HEK293 (cell line): ENCODE data around the gene RNU5B-1.

Experiments
- CTCF ChIA-PET: fragments of 350-600 bp; formaldehyde crosslinking; extraction: SDS; loops from one replicate; lab custom pipeline; 2021; ENCODE audit warnings: antibody characterized with exemption; lab: Yijun Ruan, JAX
- POLR2A ChIA-PET: fragments of 300-600 bp; formaldehyde crosslinking; extraction: SDS; loops from one replicate; lab custom pipeline; 2020; ENCODE audit warnings: antibody characterized with exemption, inconsistent platforms; lab: Yijun Ruan, JAX
- H3K27ac ChIP-seq: fragments of 200-500 bp; sonication (Bioruptor generic); 2 replicates; pipeline ENCODE4 v1.5.1; 2014; ENCODE audit warnings: low read depth, low read length, control low read depth, inconsistent platforms; ENCODE audit errors: extremely low read depth
- H3K36me3 ChIP-seq, 2 experiments: fragments of 200-500 bp in 1 of 2; sonication (Bioruptor generic) in 1 of 2; 1 replicate in 1 of 2; 2 replicates in 1 of 2; pipeline ENCODE4 v1.5.1; 2014 to 2017; ENCODE audit warnings: inconsistent platforms in 2 of 2, low read length in 2 of 2; ENCODE audit not compliant: control insufficient read depth in 2 of 2, insufficient read depth in 1 of 2
- H3K4me1 ChIP-seq: fragments of 200-500 bp; sonication (Bioruptor generic); 2 replicates; pipeline ENCODE4 v1.5.1; 2014; ENCODE audit warnings: mild to moderate bottlenecking, low read length, inconsistent platforms; ENCODE audit not compliant: control insufficient read depth, insufficient read depth
- H3K4me3 ChIP-seq: 2 replicates; pipeline ENCODE4 v1.5.1; 2011; ENCODE audit warnings: low read depth, mild to moderate bottlenecking, control low read depth, low read length, moderate library complexity
- H3K9me3 ChIP-seq: fragments of 200-500 bp; sonication (Bioruptor generic); 2 replicates; pipeline ENCODE4 v1.5.1; 2014; ENCODE audit warnings: low read depth, low read length, inconsistent platforms; ENCODE audit not compliant: control insufficient read depth, insufficient read depth
- HOXD13 ChIP-seq: sonication (generic); formaldehyde crosslinking; IDR thresholded peaks from 2 replicates; pipeline ENCODE4 v1.8.0; 2022; ENCODE audit warnings: missing genetic modification reagents, borderline replicate concordance
- OVOL3 ChIP-seq: fragments of 450-650 bp; formaldehyde crosslinking; IDR thresholded peaks from 2 replicates; pipeline ENCODE4 v1.5.1; 2016; ENCODE audit warnings: missing biosample characterization, missing genetic modification characterization
- SALL2 ChIP-seq: fragments of 450-650 bp; formaldehyde crosslinking; IDR thresholded peaks from 2 replicates; pipeline ENCODE4 v1.5.0; 2017; ENCODE audit warnings: missing biosample characterization, mild to moderate bottlenecking, missing genetic modification characterization, borderline replicate concordance
- ZBTB17 ChIP-seq: fragments of 450-650 bp; formaldehyde crosslinking; IDR thresholded peaks from 2 replicates; pipeline ENCODE4 v1.5.1; 2016; ENCODE audit warnings: missing biosample characterization, missing genetic modification characterization
- ZBTB20 ChIP-seq: fragments of 450-650 bp; formaldehyde crosslinking; IDR thresholded peaks from 2 replicates; pipeline ENCODE4 v1.5.1; 2016; ENCODE audit warnings: missing biosample characterization, missing genetic modification characterization
- ZBTB21 ChIP-seq: fragments of 450-650 bp; formaldehyde crosslinking; IDR thresholded peaks from 2 replicates; pipeline ENCODE4 v1.5.1; 2017; ENCODE audit warnings: missing biosample characterization, missing genetic modification characterization
- ZBTB8A ChIP-seq: fragments of 450-650 bp; formaldehyde crosslinking; IDR thresholded peaks from 2 replicates; pipeline ENCODE4 v1.5.1; 2016; ENCODE audit warnings: missing biosample characterization, missing genetic modification characterization
- ZIC2 ChIP-seq: fragments of 450-650 bp; formaldehyde crosslinking; IDR thresholded peaks from 2 replicates; pipeline ENCODE4 v1.5.1; 2016; ENCODE audit warnings: missing biosample characterization, missing genetic modification characterization
- ZNF10 ChIP-seq: fragments of 450-650 bp; formaldehyde crosslinking; IDR thresholded peaks from 2 replicates; pipeline ENCODE4 v1.5.1; 2017; ENCODE audit warnings: missing biosample characterization, missing genetic modification characterization
- ZNF16 ChIP-seq: fragments of 450-650 bp; formaldehyde crosslinking; IDR thresholded peaks from 2 replicates; pipeline ENCODE4 v1.5.1; 2016; ENCODE audit warnings: low read depth, missing biosample characterization, missing genetic modification characterization
- ZNF19 ChIP-seq: fragments of 450-650 bp; formaldehyde crosslinking; IDR thresholded peaks from 2 replicates; pipeline ENCODE4; 2016; ENCODE audit warnings: missing biosample characterization, missing genetic modification characterization, low read depth
- ZNF223 ChIP-seq: fragments of 450-650 bp; formaldehyde crosslinking; IDR thresholded peaks from 2 replicates; pipeline ENCODE4 v1.5.1; 2016; ENCODE audit warnings: missing biosample characterization, missing genetic modification characterization
- ZNF248 ChIP-seq: fragments of 450-650 bp; formaldehyde crosslinking; IDR thresholded peaks from 2 replicates; pipeline ENCODE4 v1.5.1; 2017; ENCODE audit warnings: missing biosample characterization, missing genetic modification characterization
- ZNF311 ChIP-seq: fragments of 450-650 bp; formaldehyde crosslinking; IDR thresholded peaks from 2 replicates; pipeline ENCODE4 v1.5.1; 2017; ENCODE audit warnings: missing biosample characterization, missing genetic modification characterization, borderline replicate concordance
- ZNF350 ChIP-seq: fragments of 450-650 bp; formaldehyde crosslinking; IDR thresholded peaks from 2 replicates; pipeline ENCODE4 v1.5.0; 2017; ENCODE audit warnings: missing biosample characterization, mild to moderate bottlenecking, missing genetic modification characterization
- ZNF394 ChIP-seq: fragments of 450-650 bp; formaldehyde crosslinking; IDR thresholded peaks from 2 replicates; pipeline ENCODE4 v1.5.1; 2016; ENCODE audit warnings: missing biosample characterization, missing genetic modification characterization, mild to moderate bottlenecking, moderate library complexity, borderline replicate concordance
- ZNF404 ChIP-seq: fragments of 450-650 bp; formaldehyde crosslinking; IDR thresholded peaks from 2 replicates; pipeline ENCODE4 v1.5.1; 2017; ENCODE audit warnings: missing biosample characterization, missing genetic modification characterization
- ZNF501 ChIP-seq: fragments of 450-650 bp; formaldehyde crosslinking; IDR thresholded peaks from 2 replicates; pipeline ENCODE4 v1.5.1; 2016; ENCODE audit warnings: missing biosample characterization, missing genetic modification characterization
- ZNF549 ChIP-seq: fragments of 450-650 bp; IDR thresholded peaks from 2 replicates; pipeline ENCODE4 v1.5.1; 2018; ENCODE audit warnings: missing biosample characterization, missing genetic modification characterization, mild to moderate bottlenecking, inconsistent platforms, moderate library complexity
- ZNF660 ChIP-seq: fragments of 450-650 bp; IDR thresholded peaks from 2 replicates; pipeline ENCODE4 v1.5.1; 2018; ENCODE audit warnings: missing biosample characterization, mild to moderate bottlenecking, missing genetic modification characterization
- ZNF747 ChIP-seq: fragments of 450-650 bp; formaldehyde crosslinking; IDR thresholded peaks from 2 replicates; pipeline ENCODE4 v1.5.1; 2016; ENCODE audit warnings: missing biosample characterization, missing genetic modification characterization
- ZNF792 ChIP-seq: fragments of 450-650 bp; formaldehyde crosslinking; IDR thresholded peaks from 2 replicates; pipeline ENCODE4 v1.5.1; 2016; ENCODE audit warnings: missing biosample characterization, missing genetic modification characterization
- ZSCAN30 ChIP-seq: fragments of 450-650 bp; IDR thresholded peaks from 2 replicates; pipeline ENCODE4 v1.5.1; 2018; ENCODE audit warnings: missing biosample characterization, mild to moderate bottlenecking, missing genetic modification characterization, moderate library complexity
- TF ChIP-seq, protein P1 (sequence below): fragments of 450-650 bp; formaldehyde crosslinking; IDR thresholded peaks from 2 replicates; pipeline ENCODE4 v1.5.1; 2017; ENCODE audit warnings: missing biosample characterization, missing genetic modification characterization
- TF ChIP-seq, protein P2 (sequence below): fragments of 450-650 bp; formaldehyde crosslinking; IDR thresholded peaks from 2 replicates; pipeline ENCODE4 v1.5.1; 2016; ENCODE audit warnings: missing biosample characterization, missing genetic modification characterization
- TF ChIP-seq, protein P3 (sequence below): fragments of 450-650 bp; formaldehyde crosslinking; IDR thresholded peaks from 2 replicates; pipeline ENCODE4 v1.5.1; 2016; ENCODE audit warnings: missing biosample characterization, missing genetic modification characterization
- TF ChIP-seq, protein P4 (sequence below): fragments of 450-650 bp; formaldehyde crosslinking; IDR thresholded peaks from 2 replicates; pipeline ENCODE4 v1.5.1; 2016; ENCODE audit warnings: missing biosample characterization, missing genetic modification characterization
- TF ChIP-seq, protein P5 (sequence below): fragments of 450-650 bp; formaldehyde crosslinking; IDR thresholded peaks from 2 replicates; pipeline ENCODE4 v1.5.1; 2016; ENCODE audit warnings: missing biosample characterization, missing genetic modification characterization

Gene RNU5B-1

DNA sequence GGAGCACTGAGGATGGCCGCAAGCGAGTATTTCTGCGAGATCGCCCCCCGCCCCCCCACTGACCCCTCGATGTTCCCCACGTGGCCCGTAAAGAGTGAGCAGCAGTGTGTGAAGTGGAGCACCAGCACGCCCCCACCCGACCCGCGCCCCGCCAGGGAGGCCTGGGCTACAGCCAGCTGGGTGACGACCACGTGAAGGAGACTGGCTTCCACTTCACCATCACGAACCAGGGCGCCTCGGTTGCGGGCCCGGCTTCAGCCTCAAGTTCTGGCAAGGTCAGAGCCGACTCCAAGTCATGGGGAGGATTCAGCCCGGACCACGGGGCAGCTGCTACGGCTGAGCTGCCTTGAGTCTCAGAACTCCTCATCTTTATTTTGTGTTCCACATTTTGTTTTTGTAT lies 2.4 kb upstream of the RNU5B-1 start (continued):
- TF ChIP-seq ZNF248 (tag by site-specific recombination) = no peak

DNA sequence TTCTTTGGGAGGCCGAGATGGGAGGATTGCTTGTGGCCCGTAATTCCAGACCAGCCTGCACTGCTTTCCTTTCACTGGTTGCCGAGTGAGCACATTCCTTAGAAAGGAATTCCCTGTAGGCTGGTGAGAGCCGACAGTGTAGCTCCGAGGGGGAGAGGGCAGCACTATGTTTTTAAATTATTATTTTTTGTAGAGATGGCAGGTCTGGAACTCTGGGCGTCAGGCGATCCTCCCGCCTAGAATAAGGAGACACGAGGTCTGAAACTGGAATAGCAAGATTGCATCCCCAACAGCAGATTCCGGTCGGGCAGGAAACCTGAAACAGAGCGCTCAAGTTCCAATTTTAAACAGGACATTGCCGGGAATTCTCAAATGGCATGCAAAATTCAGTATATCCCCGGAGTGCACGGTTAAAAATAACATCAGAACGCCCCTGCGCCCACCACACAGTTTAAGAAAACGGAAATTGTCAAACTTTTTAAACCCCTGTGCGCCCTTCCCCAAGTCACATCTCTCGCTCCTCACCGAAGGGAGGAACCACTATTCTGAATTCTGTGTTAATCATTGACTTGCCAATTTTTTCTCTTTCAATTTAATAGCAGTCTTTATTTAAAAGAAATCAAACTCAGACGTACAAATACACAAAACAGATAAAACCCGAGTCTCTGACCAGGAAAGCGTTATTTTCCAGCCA lies 643 bp upstream of the RNU5B-1 start:
- POLR2A ChIA-PET = interaction anchor here (0.5 to 2.9 kb wide), 22 partner anchors 7 to 546 kb away, joined by 3 to 73 read pairs (median 6); partner anchors contain the start of genes CLPX, DENND4A, HACD3 and IGDCC3
- Histone ChIP-seq H3K27ac (peak overlapping the region; percentile 83), H3K36me3 (no peaks in the 10 kb centered on the region), H3K4me3 (peak overlapping the region; percentile 41), H3K4me1 (peaks cover 8% of the 10 kb centered on the region; the same call in 1 of the 2 replicates), H3K9me3 (no peaks in the 10 kb centered on the region)
- CTCF ChIA-PET = interaction anchor here (0.7 to 1.4 kb wide), 3 partner anchors 14 to 122 kb away, joined by 3 to 6 read pairs (median 5); no protein-coding TSS in a partner anchor
- TF ChIP-seq ZNF501 (tag by site-specific recombination) (0 out of 2 replicates have a peak, but pooled peaks have one; percentile 12), ZNF19 (tag by site-specific recombination) (no peak), ZBTB20 (tag by site-specific recombination) (peak; percentile 73), ZNF549 (tag by site-specific recombination) (no peak), ZNF311 (tag by site-specific recombination) (no peak), ZNF394 (tag by site-specific recombination) (no peak), ZNF404 (tag by site-specific recombination) (no peak), ZNF792 (no peak), ZNF660 (tag by site-specific recombination) (0 out of 2 replicates have a peak, but pooled peaks have one; percentile 10), ZNF350 (tag by site-specific recombination) (no peak), HOXD13 (no peak), OVOL3 (tag by site-specific recombination) (no peak), ZBTB8A (tag by site-specific recombination) (peak; percentile 57), ZNF16 (no peak), ZIC2 (tag by site-specific recombination) (no peak), ZNF223 (no peak; the same call in 1 of the 2 replicates), SALL2 (tag by site-specific recombination) (no peak), ZNF10 (tag by site-specific recombination) (no peak), ZBTB21 (tag by site-specific recombination) (no peak), ZNF747 (tag by site-specific recombination) (no peak), ZBTB17 (tag by site-specific recombination) (peak; percentile 85), ZSCAN30 (tag by site-specific recombination) (0 out of 2 replicates have a peak, but pooled peaks have one; percentile 22)
- TF ChIP-seq, protein P1, sequence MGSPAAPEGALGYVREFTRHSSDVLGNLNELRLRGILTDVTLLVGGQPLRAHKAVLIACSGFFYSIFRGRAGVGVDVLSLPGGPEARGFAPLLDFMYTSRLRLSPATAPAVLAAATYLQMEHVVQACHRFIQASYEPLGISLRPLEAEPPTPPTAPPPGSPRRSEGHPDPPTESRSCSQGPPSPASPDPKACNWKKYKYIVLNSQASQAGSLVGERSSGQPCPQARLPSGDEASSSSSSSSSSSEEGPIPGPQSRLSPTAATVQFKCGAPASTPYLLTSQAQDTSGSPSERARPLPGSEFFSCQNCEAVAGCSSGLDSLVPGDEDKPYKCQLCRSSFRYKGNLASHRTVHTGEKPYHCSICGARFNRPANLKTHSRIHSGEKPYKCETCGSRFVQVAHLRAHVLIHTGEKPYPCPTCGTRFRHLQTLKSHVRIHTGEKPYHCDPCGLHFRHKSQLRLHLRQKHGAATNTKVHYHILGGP = no peak
- TF ChIP-seq, protein P2, sequence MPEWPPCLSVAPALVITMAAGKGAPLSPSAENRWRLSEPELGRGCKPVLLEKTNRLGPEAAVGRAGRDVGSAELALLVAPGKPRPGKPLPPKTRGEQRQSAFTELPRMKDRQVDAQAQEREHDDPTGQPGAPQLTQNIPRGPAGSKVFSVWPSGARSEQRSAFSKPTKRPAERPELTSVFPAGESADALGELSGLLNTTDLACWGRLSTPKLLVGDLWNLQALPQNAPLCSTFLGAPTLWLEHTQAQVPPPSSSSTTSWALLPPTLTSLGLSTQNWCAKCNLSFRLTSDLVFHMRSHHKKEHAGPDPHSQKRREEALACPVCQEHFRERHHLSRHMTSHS (tag by site-specific recombination) = no peak
- TF ChIP-seq, protein P3, sequence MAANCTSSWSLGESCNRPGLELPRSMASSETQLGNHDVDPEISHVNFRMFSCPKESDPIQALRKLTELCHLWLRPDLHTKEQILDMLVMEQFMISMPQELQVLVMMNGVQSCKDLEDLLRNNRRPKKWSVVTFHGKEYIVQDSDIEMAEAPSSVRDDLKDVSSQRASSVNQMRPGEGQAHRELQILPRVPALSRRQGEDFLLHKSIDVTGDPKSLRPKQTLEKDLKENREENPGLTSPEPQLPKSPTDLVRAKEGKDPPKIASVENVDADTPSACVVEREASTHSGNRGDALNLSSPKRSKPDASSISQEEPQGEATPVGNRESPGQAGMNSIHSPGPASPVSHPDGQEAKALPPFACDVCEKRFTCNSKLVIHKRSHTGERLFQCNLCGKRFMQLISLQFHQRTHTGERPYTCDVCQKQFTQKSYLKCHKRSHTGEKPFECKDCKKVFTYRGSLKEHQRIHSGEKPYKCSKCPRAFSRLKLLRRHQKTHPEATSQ (tag by site-specific recombination) = no peak
- TF ChIP-seq, protein P4, sequence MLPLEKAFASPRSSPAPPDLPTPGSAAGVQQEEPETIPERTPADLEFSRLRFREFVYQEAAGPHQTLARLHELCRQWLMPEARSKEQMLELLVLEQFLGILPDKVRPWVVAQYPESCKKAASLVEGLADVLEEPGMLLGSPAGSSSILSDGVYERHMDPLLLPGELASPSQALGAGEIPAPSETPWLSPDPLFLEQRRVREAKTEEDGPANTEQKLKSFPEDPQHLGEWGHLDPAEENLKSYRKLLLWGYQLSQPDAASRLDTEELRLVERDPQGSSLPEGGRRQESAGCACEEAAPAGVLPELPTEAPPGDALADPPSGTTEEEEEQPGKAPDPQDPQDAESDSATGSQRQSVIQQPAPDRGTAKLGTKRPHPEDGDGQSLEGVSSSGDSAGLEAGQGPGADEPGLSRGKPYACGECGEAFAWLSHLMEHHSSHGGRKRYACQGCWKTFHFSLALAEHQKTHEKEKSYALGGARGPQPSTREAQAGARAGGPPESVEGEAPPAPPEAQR (tag by site-specific recombination) = no peak
- TF ChIP-seq, protein P5, sequence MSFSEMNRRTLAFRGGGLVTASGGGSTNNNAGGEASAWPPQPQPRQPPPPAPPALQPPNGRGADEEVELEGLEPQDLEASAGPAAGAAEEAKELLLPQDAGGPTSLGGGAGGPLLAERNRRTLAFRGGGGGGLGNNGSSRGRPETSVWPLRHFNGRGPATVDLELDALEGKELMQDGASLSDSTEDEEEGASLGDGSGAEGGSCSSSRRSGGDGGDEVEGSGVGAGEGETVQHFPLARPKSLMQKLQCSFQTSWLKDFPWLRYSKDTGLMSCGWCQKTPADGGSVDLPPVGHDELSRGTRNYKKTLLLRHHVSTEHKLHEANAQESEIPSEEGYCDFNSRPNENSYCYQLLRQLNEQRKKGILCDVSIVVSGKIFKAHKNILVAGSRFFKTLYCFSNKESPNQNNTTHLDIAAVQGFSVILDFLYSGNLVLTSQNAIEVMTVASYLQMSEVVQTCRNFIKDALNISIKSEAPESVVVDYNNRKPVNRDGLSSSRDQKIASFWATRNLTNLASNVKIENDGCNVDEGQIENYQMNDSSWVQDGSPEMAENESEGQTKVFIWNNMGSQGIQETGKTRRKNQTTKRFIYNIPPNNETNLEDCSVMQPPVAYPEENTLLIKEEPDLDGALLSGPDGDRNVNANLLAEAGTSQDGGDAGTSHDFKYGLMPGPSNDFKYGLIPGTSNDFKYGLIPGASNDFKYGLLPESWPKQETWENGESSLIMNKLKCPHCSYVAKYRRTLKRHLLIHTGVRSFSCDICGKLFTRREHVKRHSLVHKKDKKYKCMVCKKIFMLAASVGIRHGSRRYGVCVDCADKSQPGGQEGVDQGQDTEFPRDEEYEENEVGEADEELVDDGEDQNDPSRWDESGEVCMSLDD = no peak
